ENCODE measurements around the gene UROS. TPM values are rescaled to one million over a fixed set of nuclear protein-coding genes. Genes with fewer than 3 reads are reported as not detected.

UROS gene
- total RNA-seq, 1 experiment from 2014 or later, result 50.4 TPM

GRCh38 chr10:125769175-125769574, 53.9 kb downstream of the UROS start:
- no peak for DNase-seq (ENCODE audit: extremely low read depth, low read depth)

- DNase-seq (ENCODE audit: extremely low read depth, low read depth), result no peak
These were observed 54.7 kb downstream of the UROS start for GRCh38 chr10:125768219-125768855.

GRCh38 chr10:125766511-125766910, 56.5 kb downstream of the UROS start:
- no peak for DNase-seq (ENCODE audit: extremely low read depth, low read depth)

DNA sequence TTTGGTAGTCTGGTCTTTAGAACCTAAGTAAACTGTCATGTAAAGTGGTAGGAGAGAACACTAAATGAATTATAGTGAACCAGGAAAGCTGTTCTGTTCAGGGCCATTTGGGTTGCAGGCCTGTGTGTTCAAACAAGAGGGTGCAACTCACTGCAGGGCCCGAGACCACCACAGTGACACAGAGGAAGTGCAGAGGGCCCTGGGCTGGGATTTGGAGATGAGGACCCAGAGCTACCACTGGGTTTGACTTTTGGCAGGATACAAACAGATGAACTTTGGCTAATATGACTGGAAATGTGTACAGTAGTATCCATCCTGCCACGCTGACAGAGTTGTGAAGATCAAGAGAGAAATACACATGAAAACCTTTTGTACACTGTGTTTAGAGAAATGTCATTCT, 57.2 kb downstream of the UROS start:
- no peak for DNase-seq (ENCODE audit: extremely low read depth, low read depth)

DNA sequence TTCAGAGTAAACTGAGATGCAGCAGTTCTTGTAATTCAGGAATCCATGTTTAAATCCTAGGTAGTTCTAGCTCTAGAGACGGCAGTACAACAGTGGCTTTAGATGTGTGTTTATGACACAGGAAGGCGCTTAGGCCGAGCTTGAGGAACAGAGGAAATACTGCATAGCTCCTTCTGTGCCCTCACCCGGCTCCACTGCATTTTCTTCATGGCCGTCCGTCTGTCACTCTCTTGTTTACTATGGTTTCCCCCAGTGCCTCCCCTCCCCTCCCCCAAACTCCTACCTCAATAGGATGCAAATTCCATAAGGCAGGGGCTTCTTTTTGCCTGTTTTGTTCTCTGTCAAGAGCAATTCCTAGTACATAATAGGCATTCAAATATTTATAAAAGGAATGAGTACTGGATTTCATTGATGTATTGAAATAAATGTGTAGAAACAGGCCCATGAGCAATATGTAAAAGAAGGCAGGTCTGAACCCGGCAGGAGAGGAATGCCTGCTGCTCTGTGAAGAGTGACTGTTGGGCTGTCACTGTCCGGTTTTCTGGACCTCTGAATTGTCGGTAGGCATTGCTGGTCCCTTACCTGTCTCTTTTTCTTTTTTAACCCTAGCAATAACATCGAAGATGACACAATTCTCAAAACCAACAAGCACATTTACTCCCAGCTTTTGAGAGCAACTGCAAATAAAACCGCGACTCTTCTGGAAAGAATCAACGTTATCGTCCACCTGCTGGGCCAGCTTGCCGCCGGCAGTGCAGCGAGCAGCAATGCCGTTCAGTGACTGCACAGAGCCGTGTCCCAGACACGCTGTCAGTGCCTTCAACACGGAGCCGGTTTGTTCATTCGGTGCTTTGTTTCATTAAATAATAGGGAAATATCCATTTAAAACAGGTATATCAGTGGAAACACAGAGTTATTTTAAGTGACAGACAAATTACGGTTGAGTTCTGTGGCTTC, 60.1 kb downstream of the UROS start:
- DNase-seq (ENCODE audit: extremely low read depth, low read depth), result no peak

GRCh38 chr10:125761961-125762360, 61.1 kb downstream of the UROS start:
- DNase-seq (ENCODE audit: extremely low read depth, low read depth), result no peak

GRCh38 chr10:125757742-125758141, 65.3 kb downstream of the UROS start:
- DNase-seq (ENCODE audit: extremely low read depth, low read depth), result no peak

GRCh38 chr10:125756853-125757487, 66.1 kb downstream of the UROS start:
- no peak for DNase-seq (ENCODE audit: extremely low read depth, low read depth)

GRCh38 chr10:125756196-125756595, 66.9 kb downstream of the UROS start:
- DNase-seq (ENCODE audit: extremely low read depth, low read depth), result no peak

- DNase-seq (ENCODE audit: extremely low read depth, low read depth), result no peak
These were observed 75.6 kb downstream of the UROS start for GRCh38 chr10:125747417-125747816.

DNA sequence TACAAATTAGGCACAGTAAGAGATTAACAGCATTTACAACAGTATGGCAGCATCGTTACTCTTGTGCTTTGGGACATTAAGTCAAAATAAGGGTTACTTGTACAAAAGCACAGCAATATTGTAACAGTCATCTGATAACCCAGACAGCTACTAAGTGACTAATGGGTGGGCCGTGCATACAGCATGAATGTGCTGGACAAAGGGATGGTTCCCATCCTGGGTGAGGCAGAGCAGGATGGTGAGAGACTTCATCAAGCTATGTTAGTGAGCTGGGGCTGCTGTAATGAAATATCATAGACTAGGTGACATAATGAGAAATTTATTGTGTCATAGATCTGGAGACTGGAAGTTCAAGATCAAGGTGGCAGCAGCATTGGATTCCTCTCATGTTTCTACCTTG, 78.1 kb downstream of the UROS start:
- DNase-seq (ENCODE audit: extremely low read depth, low read depth), result no peak

- no peak for DNase-seq (ENCODE audit: extremely low read depth, low read depth)
These were observed 80.6 kb downstream of the UROS start for GRCh38 chr10:125742465-125742864.

GRCh38 chr10:125739994-125740679, 82.9 kb downstream of the UROS start:
- no peak for DNase-seq (ENCODE audit: extremely low read depth, low read depth)

Small RNAs within 50 kb of the gene (small RNA-seq; reads per million reads assigned to genes)
- gene MIR4484, result 0 to 0.02 reads per million in 2 experiments
- gene RF00017, result 0 reads per million in 2 experiments

Other genes with a start within 250 kb of the UROS start
- not detected in 2 replicates for gene TEX36, start 140.1 kb downstream of the UROS start, total RNA-seq (2014; rRNA removed; shearing (Covaris generic))
- 21.8 and 24.9 TPM in 2 replicates for gene EDRF1, start 103.5 kb downstream of the UROS start, total RNA-seq (2014; rRNA removed; shearing (Covaris generic))
- not detected in 2 replicates for gene MMP21, start 47.4 kb downstream of the UROS start, total RNA-seq (2014; rRNA removed; shearing (Covaris generic))
- 85.3 and 102 TPM in 2 replicates for gene BCCIP, start 288 bp upstream of the UROS start, total RNA-seq (2014; rRNA removed; shearing (Covaris generic))
- gene DHX32, start 58.0 kb upstream of the UROS start, total RNA-seq (2014; rRNA removed; shearing (Covaris generic)), result 37.7 and 43.4 TPM in 2 replicates
- 0.20 and 0.63 TPM in 2 replicates for gene FANK1, start 73.3 kb upstream of the UROS start, total RNA-seq (2014; rRNA removed; shearing (Covaris generic))